Kidney (tissue), 14 donors: ENCODE results near the gene XRCC4. TPM values are rescaled to one million over a fixed set of nuclear protein-coding genes. Genes with fewer than 3 reads are reported as not detected.

Source experiments
- DNase-seq, 5 donors: peaks; one replicate each; pipeline ENCODE4 v3.0.0-alpha.2; 2013 to 2020
- FAIRE-seq: peaks from 2 replicates; lab custom pipeline; 2012; peaks lifted over from hg19 to GRCh38; lab: Jason Lieb, UNC
- H3K27ac ChIP-seq, 2 donors: one replicate each; pipeline ENCODE4 v1.7.0; 2013; ENCODE audit warnings: low read depth in 2 of 2, low read length in 2 of 2, inconsistent platforms in 1 of 2
- H3K27me3 ChIP-seq: one replicate; pipeline ENCODE4 v1.7.1; 2013; ENCODE audit warnings: low read length, inconsistent platforms; ENCODE audit not compliant: control insufficient read depth, insufficient read depth
- H3K36me3 ChIP-seq, 3 donors: one replicate each; pipeline versions ENCODE4 v1.7.0 to v1.7.1; 2013; ENCODE audit warnings: low read length in 3 of 3, control low read depth in 1 of 3, inconsistent platforms in 1 of 3; ENCODE audit not compliant: insufficient read depth in 3 of 3, control insufficient read depth in 2 of 3
- H3K4me1 ChIP-seq, 3 donors: one replicate each; pipeline versions ENCODE4 v1.7.0 to v1.7.1; 2013; ENCODE audit warnings: low read length in 3 of 3, inconsistent platforms in 1 of 3, low read depth in 1 of 3; ENCODE audit not compliant: control insufficient read depth in 2 of 3, insufficient read depth in 2 of 3
- H3K4me3 ChIP-seq, 3 donors: one replicate each; pipeline versions ENCODE4 v1.7.0 to v1.8.1; 2013; ENCODE audit warnings: low read length in 3 of 3, control low read depth in 1 of 3, inconsistent platforms in 1 of 3
- H3K9ac ChIP-seq, 3 donors: one replicate each; pipeline versions ENCODE4 v1.7.0 to v1.7.1; 2013; ENCODE audit warnings: low read length in 3 of 3, control low read depth in 1 of 3, inconsistent platforms in 1 of 3
- H3K9me3 ChIP-seq, 3 donors: one replicate each; pipeline versions ENCODE4 v1.7.0 to v1.7.1; 2013; ENCODE audit warnings: low read length in 3 of 3, control low read depth in 1 of 3, inconsistent platforms in 1 of 3; ENCODE audit not compliant: control insufficient read depth in 2 of 3, insufficient read depth in 1 of 3
- intact Hi-C: fragments of 100-400 bp; cut with DNase I; formaldehyde crosslinking; loops from one replicate; pipeline ENCODE4 v1.11.1; 2022
- polyA plus RNA-seq: library from polyadenylated mRNA; stranded (reverse); fragments of 350-450 nt; fragmentation: Illumina TruSeq; extraction: RNeasy Lipid Tissue Mini Kit (QIAGEN cat#74804); gene quantifications from one replicate; pipeline ENCODE4 v1.2.3, GENCODE V29; 2014; ENCODE audit warnings: low read depth, low replicate concordance; ENCODE audit not compliant: insufficient read depth
- total RNA-seq: library from RNA; stranded (reverse); fragmentation: NEBNext Ultra II Directional; extraction: Animal tissue kit (Norgen Biotek cat#: 25700); gene quantifications from one replicate; pipeline ENCODE4 v1.2.1, GENCODE V29; 2021
- TF ChIP-seq, protein P1 (sequence below): IDR thresholded peaks from 3 replicates; pipeline ENCODE4 v1.5.1; 2012; ENCODE audit warnings: mild to moderate bottlenecking, moderate library complexity, borderline replicate concordance; ENCODE audit not compliant: insufficient read depth; ENCODE audit errors: extremely low read depth
- donor health status: control.
- donor health status: control.
- donor health status: control.
- donor health status: control.
- donor health status: control.
- donor health status: DM: yes; HTN: yes; CAD: no.
- donor health status: Normal renal cell carcinoma (clear cell type).

XRCC4 gene
- total and polyA plus RNA-seq, 2 donors from 2014 or later = 8.5 to 9.4 TPM

DNA sequence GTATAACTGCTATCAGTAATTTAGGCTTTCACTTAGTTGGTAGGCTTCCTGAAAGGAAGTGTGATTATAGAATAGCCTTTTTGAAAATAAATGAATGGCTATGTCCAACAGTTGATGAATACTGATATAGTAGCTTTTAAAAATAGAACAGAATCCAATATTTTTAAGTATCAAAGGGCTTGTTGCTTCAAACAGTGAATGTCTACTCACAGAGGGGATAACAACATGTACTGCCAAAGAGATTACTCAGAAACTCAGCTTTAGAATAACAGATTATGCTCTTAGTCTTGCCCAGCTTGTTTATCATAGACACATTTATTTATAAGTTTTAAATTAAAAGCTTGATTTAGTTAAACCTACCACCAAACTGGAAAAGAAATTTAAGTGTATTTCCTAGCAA lies 132.6 kb downstream of the XRCC4 start:
- no peak overlapping the region for H3K4me3 ChIP-seq
- H3K27ac ChIP-seq = no peak overlapping the region
- H3K4me1 ChIP-seq = no peaks in the 10 kb centered on the region
- no peaks in the 10 kb centered on the region for H3K9me3 ChIP-seq
- no peaks in the 10 kb centered on the region for H3K36me3 ChIP-seq
- TF ChIP-seq, protein P1, sequence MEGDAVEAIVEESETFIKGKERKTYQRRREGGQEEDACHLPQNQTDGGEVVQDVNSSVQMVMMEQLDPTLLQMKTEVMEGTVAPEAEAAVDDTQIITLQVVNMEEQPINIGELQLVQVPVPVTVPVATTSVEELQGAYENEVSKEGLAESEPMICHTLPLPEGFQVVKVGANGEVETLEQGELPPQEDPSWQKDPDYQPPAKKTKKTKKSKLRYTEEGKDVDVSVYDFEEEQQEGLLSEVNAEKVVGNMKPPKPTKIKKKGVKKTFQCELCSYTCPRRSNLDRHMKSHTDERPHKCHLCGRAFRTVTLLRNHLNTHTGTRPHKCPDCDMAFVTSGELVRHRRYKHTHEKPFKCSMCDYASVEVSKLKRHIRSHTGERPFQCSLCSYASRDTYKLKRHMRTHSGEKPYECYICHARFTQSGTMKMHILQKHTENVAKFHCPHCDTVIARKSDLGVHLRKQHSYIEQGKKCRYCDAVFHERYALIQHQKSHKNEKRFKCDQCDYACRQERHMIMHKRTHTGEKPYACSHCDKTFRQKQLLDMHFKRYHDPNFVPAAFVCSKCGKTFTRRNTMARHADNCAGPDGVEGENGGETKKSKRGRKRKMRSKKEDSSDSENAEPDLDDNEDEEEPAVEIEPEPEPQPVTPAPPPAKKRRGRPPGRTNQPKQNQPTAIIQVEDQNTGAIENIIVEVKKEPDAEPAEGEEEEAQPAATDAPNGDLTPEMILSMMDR = no peak
- FAIRE-seq (no peak), DNase-seq (no peak)
- intact Hi-C loops = no loop called here
- no peaks in the 10 kb centered on the region for H3K27me3 ChIP-seq
- no peak overlapping the region for H3K9ac ChIP-seq

DNA sequence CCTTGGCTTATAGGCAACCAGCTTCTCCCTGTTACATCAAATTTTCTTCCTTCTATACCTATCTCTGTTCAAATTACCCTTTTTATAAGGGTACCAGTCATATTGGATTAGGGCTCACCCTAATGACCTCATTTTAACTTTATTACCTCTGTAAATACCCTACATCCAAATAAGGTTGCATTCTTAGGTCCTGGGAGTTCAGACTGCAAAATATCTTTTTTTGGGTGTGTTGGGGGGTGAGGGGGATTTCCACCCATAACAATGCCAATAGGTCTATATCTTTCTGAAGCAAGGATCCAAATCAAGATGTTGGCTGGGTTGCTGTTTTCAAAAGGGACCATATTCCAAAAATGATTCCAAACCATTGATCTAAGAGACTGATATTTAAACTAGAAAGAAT lies 141.7 kb downstream of the XRCC4 start:
- DNase-seq (no peak), FAIRE-seq (no peak)
- no peaks in the 10 kb centered on the region for H3K36me3 ChIP-seq
- H3K9ac ChIP-seq = no peak overlapping the region
- intact Hi-C loops = no loop called here
- H3K4me3 ChIP-seq = no peak overlapping the region
- H3K27ac ChIP-seq = no peak overlapping the region
- TF ChIP-seq, protein P1 = no peak
- H3K27me3 ChIP-seq = no peaks in the 10 kb centered on the region
- H3K4me1 ChIP-seq = no peaks in the 10 kb centered on the region
- H3K9me3 ChIP-seq = no peaks in the 10 kb centered on the region

DNA sequence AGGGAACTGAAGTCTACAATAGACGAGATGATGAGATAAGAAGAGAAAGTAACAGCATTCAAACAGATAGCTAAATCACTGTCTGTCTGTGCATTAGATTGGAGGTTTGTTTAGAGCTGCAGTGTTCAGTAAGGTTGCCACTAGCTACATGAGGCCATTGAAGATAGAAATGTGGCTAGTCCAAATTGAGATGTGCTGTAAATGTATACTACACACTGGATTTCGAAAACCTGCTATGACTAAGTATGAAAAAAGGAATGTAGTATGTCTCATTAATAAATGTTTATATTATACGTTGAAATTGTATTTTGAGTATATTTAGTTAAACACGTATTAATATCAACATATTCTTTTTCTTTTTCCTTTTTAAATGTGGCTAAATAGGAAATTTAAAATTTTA lies 142.1 kb downstream of the XRCC4 start:
- H3K9me3 ChIP-seq = no peaks in the 10 kb centered on the region
- H3K27ac ChIP-seq = no peak overlapping the region
- no peaks in the 10 kb centered on the region for H3K4me1 ChIP-seq
- TF ChIP-seq, protein P1 = no peak
- intact Hi-C loops = no loop called here
- H3K36me3 ChIP-seq = no peaks in the 10 kb centered on the region
- DNase-seq (no peak), FAIRE-seq (peak; percentile 51)
- H3K9ac ChIP-seq = no peak overlapping the region
- no peak overlapping the region for H3K4me3 ChIP-seq
- no peaks in the 10 kb centered on the region for H3K27me3 ChIP-seq

DNA sequence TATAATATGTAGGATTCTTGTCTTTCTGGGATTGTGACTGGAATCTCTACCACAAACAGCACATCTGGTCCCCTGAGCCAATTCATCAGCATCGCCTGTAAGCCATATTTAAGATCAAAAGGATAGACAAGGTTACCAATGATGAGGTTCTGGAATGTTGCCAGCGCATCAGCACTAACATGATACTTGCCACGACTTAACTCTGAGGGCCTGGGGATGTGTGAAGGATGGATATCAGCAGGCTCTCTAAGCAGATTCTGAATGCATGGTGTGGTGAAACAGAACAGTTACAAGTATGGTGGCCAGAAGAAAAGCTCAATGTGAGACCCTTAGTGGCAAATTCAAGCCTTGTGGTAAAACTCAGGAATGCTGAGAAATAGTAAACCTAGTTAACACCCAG lies 143.0 kb downstream of the XRCC4 start:
- Histone ChIP-seq H3K9ac (no peak overlapping the region), H3K36me3 (no peaks in the 10 kb centered on the region), H3K27me3 (no peaks in the 10 kb centered on the region), H3K4me1 (no peaks in the 10 kb centered on the region), H3K4me3 (no peak overlapping the region), H3K9me3 (no peaks in the 10 kb centered on the region), H3K27ac (no peak overlapping the region)
- no peak for DNase-seq
- intact Hi-C loops = no loop called here
- TF ChIP-seq, protein P1 = no peak
- no peak for FAIRE-seq
